ENCODE measurements around the gene GPR87.

DNA sequence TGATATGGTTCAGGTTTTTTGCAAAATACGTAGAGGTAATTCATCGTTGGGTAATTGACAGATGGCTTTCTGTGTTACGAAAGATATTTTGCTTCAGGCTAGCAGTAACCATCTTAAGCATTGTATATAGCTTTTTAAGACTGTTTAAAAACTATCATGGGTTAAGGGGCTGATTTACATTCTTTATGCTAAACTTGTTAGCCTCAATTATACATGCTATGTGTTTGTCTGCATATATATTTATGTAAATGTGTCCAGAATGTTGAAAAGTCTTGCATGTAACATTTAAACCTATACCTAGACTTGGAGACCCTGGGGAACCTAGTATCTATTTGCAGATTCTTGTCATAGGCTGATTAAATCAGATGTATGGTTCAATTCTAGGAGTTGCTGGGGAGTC lies 27.2 kb downstream of the GPR87 start:
- TF ChIP-seq EZH2 (IDR thresholded peaks at IDR 0.05) (no peak), POLR2AphosphoS5 (IDR thresholded peaks at IDR 0.05; ENCODE audit: borderline replicate concordance, low read depth, low read length) (no peak), FOXP2 (optimal IDR thresholded peaks at IDR 0.05; ENCODE audit: control extremely low read depth, extremely low read length, insufficient read depth) (no peak)
